Endothelial cell of umbilical vein (primary cell): ENCODE measurements around the gene MOB2. TPM values are rescaled to one million over a fixed set of nuclear protein-coding genes. Genes with fewer than 3 reads are reported as not detected.

ENCODE experiments used
- BruUV-seq: library from RNA; stranded (reverse); fragments of 400-500 nt; replicated peaks from 2 replicates; lab custom pipeline; 2021; lab: Mats Ljungman, UMichigan
- CTCF ChIA-PET: fragments of 300-600, 350-600 bp; sonication (Branson Sonifier 250); formaldehyde crosslinking; loops from one replicate; lab custom pipeline; 2021; ENCODE audit warnings: antibody characterized with exemption, inconsistent platforms; lab: Charles Lee
- POLR2A ChIA-PET: fragments of 300-600, 350-600 bp; sonication (Branson Sonifier 250); formaldehyde crosslinking; loops from one replicate; lab custom pipeline; 2021; ENCODE audit warnings: antibody characterized with exemption, inconsistent platforms; lab: Charles Lee
- DNase-seq: peaks from one replicate; pipeline ENCODE4 v3.0.0-alpha.2; 2011; ENCODE audit warnings: low read depth, low spot score
- FAIRE-seq: peaks from 2 replicates; lab custom pipeline; 2011; peaks lifted over from hg19 to GRCh38; lab: Jason Lieb, UNC
- H2AFZ ChIP-seq: 2 replicates; pipeline ENCODE4 v1.6.0; 2012; ENCODE audit warnings: low read depth, low read length, control low read depth, inconsistent platforms
- H3K27ac ChIP-seq: 2 replicates; pipeline ENCODE4 v1.5.1; 2011; ENCODE audit warnings: low read depth, mild to moderate bottlenecking, control low read depth, low read length, moderate library complexity; ENCODE audit not compliant: insufficient read depth
- H3K27me3 ChIP-seq, 2 experiments: 2 replicates each; pipeline versions ENCODE4 v1.6.0 to v1.6.1; 2011; ENCODE audit warnings: low read length in 2 of 2, mixed read lengths in 1 of 2; ENCODE audit not compliant: control insufficient read depth in 2 of 2, insufficient read depth in 2 of 2
- H3K36me3 ChIP-seq, 2 experiments: 2 replicates in 1 of 2; 3 replicates in 1 of 2; pipeline ENCODE4 v1.5.1; 2011; ENCODE audit warnings: low read length in 2 of 2, mild to moderate bottlenecking in 1 of 2, moderate library complexity in 1 of 2; ENCODE audit not compliant: control insufficient read depth in 2 of 2, insufficient read depth in 2 of 2; ENCODE audit errors: extremely low read depth in 1 of 2
- H3K4me1 ChIP-seq: 3 replicates; pipeline ENCODE4 v1.5.1; 2011; ENCODE audit warnings: mild to moderate bottlenecking, low read length; ENCODE audit not compliant: control insufficient read depth, insufficient read depth; ENCODE audit errors: extremely low read depth
- H3K4me2 ChIP-seq: 2 replicates; pipeline ENCODE4 v1.6.1; 2011; ENCODE audit warnings: low read length, control low read depth, mixed read lengths; ENCODE audit not compliant: insufficient read depth
- H3K4me3 ChIP-seq, 3 experiments: fragments of 200-600 bp in 1 of 3; sonication (generic), shearing (Covaris generic) in 1 of 3; replicated peaks in 1 of 3; 2 replicates each; pipeline ENCODE4 v1.5.1; 2011 to 2016; ENCODE audit warnings: control low read depth in 3 of 3, low read length in 3 of 3, mild to moderate bottlenecking in 2 of 3, inconsistent platforms in 1 of 3, low read depth in 1 of 3, moderate library complexity in 1 of 3; ENCODE audit not compliant: insufficient read depth in 1 of 3
- H3K79me2 ChIP-seq: 2 replicates; pipeline ENCODE4 v1.6.0; 2012; ENCODE audit warnings: low read length, inconsistent platforms; ENCODE audit not compliant: control insufficient read depth, insufficient read depth
- H3K9ac ChIP-seq: replicated peaks from 2 replicates; pipeline ENCODE3; 2011; ENCODE audit warnings: low read length, control low read depth; ENCODE audit not compliant: insufficient read depth; ENCODE audit errors: extremely low read depth
- H3K9me1 ChIP-seq: replicated peaks from 3 replicates; pipeline ENCODE4 v1.6.0; 2011; ENCODE audit warnings: mild to moderate bottlenecking, low read length; ENCODE audit not compliant: control insufficient read depth, insufficient read depth; ENCODE audit errors: extremely low read depth
- H3K9me3 ChIP-seq: replicated peaks from 2 replicates; pipeline ENCODE4 v1.5.1; 2012; ENCODE audit warnings: low read length, inconsistent platforms; ENCODE audit not compliant: control insufficient read depth, insufficient read depth
- H4K20me1 ChIP-seq: replicated peaks from 2 replicates; pipeline ENCODE3; 2011; ENCODE audit warnings: mild to moderate bottlenecking, low read length; ENCODE audit not compliant: control insufficient read depth, insufficient read depth; ENCODE audit errors: extremely low read depth
- FOS ChIP-seq: IDR thresholded peaks from 2 replicates; pipeline ENCODE4 v1.6.1; 2011; ENCODE audit warnings: mild to moderate bottlenecking, low read length, moderate library complexity, borderline replicate concordance; ENCODE audit not compliant: insufficient read depth
- GATA2 ChIP-seq: IDR thresholded peaks from 2 replicates; pipeline ENCODE4 v1.7.0; 2011; ENCODE audit warnings: low read depth, mild to moderate bottlenecking, moderate library complexity, mixed read lengths, low read length; ENCODE audit not compliant: insufficient read length, insufficient read depth
- JUN ChIP-seq: IDR thresholded peaks from 2 replicates; pipeline ENCODE4 v1.6.1; 2011; ENCODE audit warnings: borderline replicate concordance, low read depth; ENCODE audit not compliant: insufficient read length, insufficient read depth
- MAX ChIP-seq: IDR thresholded peaks from 2 replicates; pipeline ENCODE4 v1.6.1; 2011; ENCODE audit not compliant: insufficient read depth, insufficient read length
- dilution Hi-C: fragments of 300-500 bp; cut with MboI; formaldehyde crosslinking; loops from one replicate; pipeline ENCODE4 v1.15.0; 2019; ENCODE audit warnings: low sequenced_read_pairs; ENCODE audit not compliant: extremely low pct_ligation_motif_present
- intact Hi-C: fragments of 100-400 bp; cut with micrococcal nuclease; formaldehyde crosslinking; loops from one replicate; pipeline ENCODE4 v1.10.0; 2022
- polyA plus RNA-seq, 4 experiments: library from polyadenylated mRNA; depleted of rRNA in 3 of 4; stranded (reverse) in 3 of 4; unstranded in 1 of 4; fragments of >200 nt; gene quantifications; 2 replicates each; pipeline versions ENCODE4 v1.2.1 to v1.2.3, GENCODE V29; 2011 to 2012; ENCODE audit warnings: missing spikeins in 1 of 4
- total RNA-seq: library from RNA; stranded (reverse); gene quantifications from 2 replicates; pipeline ENCODE4 v1.2.3, GENCODE V29; 2021

The MOB2 gene
- total and polyA plus RNA-seq, 2 donors (not counting 3 experiments of a cell fraction or from before 2014, with no cell fraction given), result 38.2 to 50.6 TPM

DNA sequence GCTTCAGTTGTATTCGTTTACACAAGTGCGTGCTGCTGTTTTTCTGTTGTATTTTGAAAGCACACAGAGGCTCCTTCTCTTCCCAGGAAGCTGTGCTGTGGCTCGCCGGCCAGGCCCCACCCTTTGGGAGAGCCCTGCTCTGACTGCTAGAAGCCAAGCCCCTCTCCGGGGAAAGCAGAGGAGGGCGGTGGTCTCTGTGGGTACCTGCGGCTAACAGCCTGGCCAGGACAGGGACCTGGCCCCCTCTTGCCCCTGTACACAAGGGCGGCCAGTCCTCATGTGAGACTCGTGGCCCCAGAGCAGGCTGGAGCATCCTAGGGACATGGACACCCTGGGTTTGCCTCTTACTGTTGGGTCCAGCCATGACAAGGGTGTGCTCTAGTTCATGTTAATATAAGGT, 14.8 kb downstream of the MOB2 start:
- dilution Hi-C loops (no loop called here), intact Hi-C loops (no loop called here)
- Histone ChIP-seq H3K79me2 (no peaks in the 10 kb centered on the region), H3K4me2 (no peak overlapping the region), H3K36me3 (peaks cover 0 to 9% of the 10 kb centered on the region in 2 experiments), H4K20me1 (no peaks in the 10 kb centered on the region), H3K4me3 (no peak overlapping the region), H3K9me3 (no peaks in the 10 kb centered on the region), H3K9me1 (no peaks in the 10 kb centered on the region), H3K9ac (no peak overlapping the region), H3K27ac (no peak overlapping the region), H3K27me3 (no peaks in the 10 kb centered on the region), H2AFZ (no peak overlapping the region), H3K4me1 (no peaks in the 10 kb centered on the region)
- TF ChIP-seq MAX, result no peak
- DNase-seq, result no peak
- no TSS peak for BruUV-seq
- CTCF ChIA-PET, result no interaction called here
- FAIRE-seq, result no peak
- POLR2A ChIA-PET, result no interaction called here

GRCh38 chr11:1470681-1471611, 15.6 kb downstream of the MOB2 start:
- BruUV-seq, result no TSS peak
- ChIA-PET CTCF (no interaction called here), POLR2A (no interaction called here)
- H3K36me3 ChIP-seq, result peaks cover 0 to 9% of the 10 kb centered on the region in 2 experiments
- intact Hi-C loops (no loop called here), dilution Hi-C loops (no loop called here)
- no peaks in the 10 kb centered on the region for H3K9me1 ChIP-seq
- TF ChIP-seq JUN (no peak), GATA2 (no peak), FOS (no peak)
- H3K4me2 ChIP-seq, result no peak overlapping the region
- H3K9ac ChIP-seq, result no peak overlapping the region
- no peaks in the 10 kb centered on the region for H3K9me3 ChIP-seq
- H3K4me1 ChIP-seq, result no peaks in the 10 kb centered on the region
- H3K4me3 ChIP-seq, result no peak overlapping the region
- FAIRE-seq (no peak), DNase-seq (no peak)
- H4K20me1 ChIP-seq, result no peaks in the 10 kb centered on the region
- no peaks in the 10 kb centered on the region for H3K79me2 ChIP-seq
- no peak overlapping the region for H3K27ac ChIP-seq
- H3K27me3 ChIP-seq, result no peaks in the 10 kb centered on the region
- no peak overlapping the region for H2AFZ ChIP-seq
